T-helper 1 cell treated with Interleukin-12 subunit alpha and Interleukin-12 subunit beta and Interleukin-4 antibody, amounts not matched to agents 30 μg/mL and 1 μg/mL, for 36 hours (primary cell): ENCODE measurements around the gene LGR4.

Source experiments
- H3K27ac Mint-ChIP-seq: one replicate; pipeline ENCODE4 v1.8.0; 2021; ENCODE audit warnings: mild to moderate bottlenecking, mixed read lengths
- H3K27me3 Mint-ChIP-seq: one replicate; pipeline ENCODE4 v1.8.0; 2021; ENCODE audit warnings: low read depth, mixed read lengths
- H3K36me3 Mint-ChIP-seq: one replicate; pipeline ENCODE4 v1.8.0; 2021; ENCODE audit warnings: low read depth, mixed read lengths
- H3K4me1 Mint-ChIP-seq: one replicate; pipeline ENCODE4 v1.8.0; 2021; ENCODE audit warnings: low read depth, mixed read lengths
- H3K4me3 Mint-ChIP-seq: one replicate; pipeline ENCODE4 v1.8.0; 2021; ENCODE audit warnings: mild to moderate bottlenecking, moderate library complexity, mixed read lengths
- H3K9me3 Mint-ChIP-seq: one replicate; pipeline ENCODE4 v1.8.0; 2021; ENCODE audit warnings: mixed read lengths

The LGR4 gene

DNA sequence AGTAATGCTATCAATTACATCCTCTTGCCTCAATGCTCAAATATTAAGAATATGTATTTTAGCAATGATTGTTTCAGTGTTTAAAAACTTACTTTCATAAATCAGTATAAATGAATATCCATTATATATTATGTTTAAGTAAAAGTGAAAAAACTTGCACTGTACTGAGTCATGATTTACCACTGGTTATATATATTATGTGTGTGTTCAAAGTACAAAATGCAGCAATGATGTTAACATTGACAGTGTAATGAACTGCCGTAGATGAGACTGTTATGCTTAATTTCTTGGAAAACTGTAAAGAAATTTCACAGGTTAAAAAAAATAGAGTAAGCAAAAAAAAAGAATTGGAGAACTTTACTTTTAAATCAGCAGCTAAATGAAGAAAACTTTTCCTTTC, 25.3 kb upstream of the LGR4 start:
- peaks cover 9% of the 10 kb centered on the region for H3K4me1 Mint-ChIP-seq
- H3K4me3 Mint-ChIP-seq: no peak overlapping the region
- H3K27ac Mint-ChIP-seq: no peak overlapping the region
- no peaks in the 10 kb centered on the region for H3K27me3 Mint-ChIP-seq
- peaks cover 17% of the 10 kb centered on the region for H3K36me3 Mint-ChIP-seq
- no peaks in the 10 kb centered on the region for H3K9me3 Mint-ChIP-seq

DNA sequence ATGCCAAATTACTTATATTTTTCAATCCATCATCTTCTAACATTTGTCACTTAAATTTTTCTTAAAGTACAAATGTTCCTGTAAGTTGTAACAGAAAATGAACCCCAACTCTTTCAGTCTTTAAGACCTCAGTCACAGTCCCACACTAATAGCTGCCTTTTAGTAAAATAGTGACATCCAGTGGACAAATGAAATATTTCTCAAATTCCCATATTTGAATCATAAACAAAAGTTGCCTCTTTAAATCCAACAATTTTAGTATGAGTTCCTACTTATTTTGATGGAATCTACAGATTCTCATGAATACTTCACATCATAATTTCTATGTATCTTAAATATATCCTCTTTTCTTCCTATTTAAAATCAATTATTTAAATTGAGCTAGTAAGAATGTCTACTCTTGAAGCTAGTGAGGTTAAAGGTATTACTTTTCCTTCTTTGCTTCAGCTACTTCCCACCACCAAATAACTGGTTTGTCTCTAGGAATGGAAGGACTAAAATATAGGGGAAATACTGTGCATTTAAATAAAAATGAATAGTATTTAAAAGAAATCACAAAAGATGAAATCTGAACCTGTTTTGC, 24.8 kb upstream of the LGR4 start:
- peaks cover 9% of the 10 kb centered on the region for H3K4me1 Mint-ChIP-seq
- no peak overlapping the region for H3K27ac Mint-ChIP-seq
- no peaks in the 10 kb centered on the region for H3K9me3 Mint-ChIP-seq
- no peak overlapping the region for H3K4me3 Mint-ChIP-seq
- H3K36me3 Mint-ChIP-seq: peaks cover 17% of the 10 kb centered on the region
- no peaks in the 10 kb centered on the region for H3K27me3 Mint-ChIP-seq

DNA sequence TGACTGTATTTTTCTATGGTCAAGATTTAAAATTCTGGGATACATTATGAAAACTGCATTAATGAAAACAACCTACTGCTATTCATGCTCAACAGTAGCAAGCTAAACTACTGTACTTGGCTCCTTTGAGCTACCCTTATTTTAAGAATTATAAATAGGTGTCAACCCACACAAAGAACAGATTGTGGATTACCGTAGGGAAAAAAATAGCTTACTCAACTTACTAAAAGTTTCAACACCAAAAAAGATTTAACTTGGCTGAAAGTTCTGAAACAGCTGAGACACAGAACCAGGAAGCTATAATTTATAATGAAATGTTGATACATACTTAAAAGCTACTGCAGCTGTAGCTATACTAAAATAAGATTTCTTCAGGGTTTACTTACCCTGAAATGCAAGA, 23.9 kb upstream of the LGR4 start:
- Mint-ChIP-seq H3K27ac (no peak overlapping the region), H3K4me1 (peaks cover 3% of the 10 kb centered on the region), H3K36me3 (peaks cover 16% of the 10 kb centered on the region), H3K9me3 (no peaks in the 10 kb centered on the region), H3K27me3 (no peaks in the 10 kb centered on the region), H3K4me3 (no peak overlapping the region)

DNA sequence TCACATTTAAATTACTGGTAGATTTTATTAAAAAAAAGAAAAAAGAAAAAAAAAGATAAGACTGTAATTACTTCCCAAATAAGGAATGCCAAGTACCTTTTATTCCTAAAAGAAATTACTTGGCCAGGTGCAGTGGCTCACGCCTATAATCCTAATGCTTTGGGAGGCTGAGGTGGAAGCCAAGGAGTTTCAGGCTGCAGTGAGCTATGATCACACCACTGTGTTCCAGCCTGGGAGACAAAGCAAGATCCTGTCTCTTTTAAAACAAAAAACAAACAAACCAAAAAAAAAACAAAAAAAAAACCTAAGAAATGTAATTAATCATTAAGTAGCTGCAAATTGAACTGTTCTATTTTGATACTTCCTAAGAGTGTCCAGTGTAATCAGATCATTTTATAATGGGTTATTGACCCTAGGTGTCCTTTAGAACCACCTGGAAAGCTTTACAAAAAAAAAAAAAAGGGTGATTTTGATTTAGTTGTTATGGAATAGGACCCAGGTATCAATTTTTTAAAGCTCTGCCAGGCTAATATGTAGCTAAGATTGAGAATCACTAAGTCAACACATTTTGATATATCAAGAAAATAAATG, 23.2 kb upstream of the LGR4 start:
- Mint-ChIP-seq H3K27me3 (no peaks in the 10 kb centered on the region), H3K36me3 (peaks cover 18% of the 10 kb centered on the region), H3K27ac (no peak overlapping the region), H3K4me1 (peaks cover 3% of the 10 kb centered on the region), H3K4me3 (no peak overlapping the region), H3K9me3 (no peaks in the 10 kb centered on the region)

DNA sequence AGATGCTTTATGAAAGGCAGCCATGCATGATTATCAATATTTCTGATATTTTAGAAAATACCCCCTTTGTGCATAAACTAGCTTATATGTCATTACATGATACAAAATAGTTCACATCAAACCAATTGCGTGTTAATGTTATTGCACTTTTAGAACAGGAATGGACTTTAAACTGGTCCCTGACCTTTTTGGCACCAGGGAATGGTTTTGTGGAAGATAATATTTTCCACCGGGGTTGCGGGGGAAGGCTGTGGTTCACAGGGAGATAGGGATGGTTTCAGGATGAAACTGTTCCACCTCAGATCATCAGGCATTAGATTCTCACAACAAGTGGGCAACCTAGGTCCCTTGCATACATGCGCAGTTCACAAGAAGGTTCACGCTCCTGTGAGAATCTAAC, 16.5 kb upstream of the LGR4 start:
- peaks cover 6% of the 10 kb centered on the region for H3K36me3 Mint-ChIP-seq
- no peaks in the 10 kb centered on the region for H3K4me1 Mint-ChIP-seq
- no peak overlapping the region for H3K27ac Mint-ChIP-seq
- H3K4me3 Mint-ChIP-seq: no peak overlapping the region
- H3K9me3 Mint-ChIP-seq: no peaks in the 10 kb centered on the region
- H3K27me3 Mint-ChIP-seq: no peaks in the 10 kb centered on the region

DNA sequence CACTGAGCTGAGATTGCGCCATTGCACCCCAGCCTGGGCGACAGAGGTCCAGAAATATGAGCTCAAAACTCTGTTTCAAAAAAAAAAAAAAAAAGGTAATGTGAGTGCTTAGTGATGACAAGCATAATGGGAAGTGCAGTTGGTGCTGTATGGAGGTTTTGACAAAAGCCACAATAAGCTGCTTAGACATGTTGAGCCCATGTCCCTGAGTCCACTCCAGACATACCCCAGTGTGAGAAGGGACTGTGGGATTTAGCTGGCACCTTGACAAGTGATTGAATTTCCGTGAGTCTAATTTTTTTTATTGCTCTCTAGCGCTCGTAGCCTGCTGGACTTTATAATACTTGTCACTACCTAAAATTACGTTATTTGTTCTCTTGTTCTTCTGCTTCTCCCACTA, 15.1 kb upstream of the LGR4 start:
- no peak overlapping the region for H3K4me3 Mint-ChIP-seq
- H3K4me1 Mint-ChIP-seq: no peaks in the 10 kb centered on the region
- no peaks in the 10 kb centered on the region for H3K27me3 Mint-ChIP-seq
- H3K27ac Mint-ChIP-seq: no peak overlapping the region
- no peaks in the 10 kb centered on the region for H3K9me3 Mint-ChIP-seq
- peaks cover 6% of the 10 kb centered on the region for H3K36me3 Mint-ChIP-seq

DNA sequence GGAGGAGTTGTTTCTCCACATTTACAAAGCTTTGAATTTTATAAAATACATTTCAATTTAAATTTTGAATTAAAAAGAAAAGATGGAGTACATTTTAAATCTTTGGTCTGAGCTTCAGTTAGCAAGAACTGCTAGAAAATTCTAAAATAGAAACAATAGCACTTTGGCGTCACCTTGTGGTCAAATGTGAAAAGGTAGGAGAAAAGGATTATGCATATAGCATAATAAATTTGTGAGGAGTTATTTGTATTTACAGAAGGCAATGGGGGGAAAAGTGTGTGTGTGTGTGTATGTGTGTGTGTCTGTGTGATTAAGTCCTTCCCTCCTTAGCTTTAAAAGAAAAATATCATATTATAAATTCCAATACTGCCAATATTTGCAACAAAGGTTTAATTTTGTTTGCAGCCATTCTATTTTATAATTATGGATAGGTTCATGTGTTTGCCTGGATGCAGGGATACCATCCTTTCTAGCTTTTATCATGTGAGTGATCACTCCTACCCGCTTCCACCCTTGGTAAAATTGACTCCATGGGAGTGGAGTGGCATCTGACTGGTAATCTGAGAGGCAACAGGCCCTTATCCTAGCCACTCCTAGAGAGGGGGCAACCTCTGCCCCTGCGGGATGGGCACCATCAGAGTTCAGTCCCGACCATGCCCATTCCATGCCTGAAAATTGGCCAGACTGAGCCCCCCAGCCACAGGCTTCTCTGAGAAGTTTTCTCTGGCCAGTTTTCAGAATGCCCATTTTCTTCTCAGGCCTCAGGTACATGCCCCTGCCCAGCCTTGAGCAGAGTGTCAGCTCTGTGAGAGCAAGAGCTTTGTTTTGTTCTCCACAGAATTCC, 13.6 kb upstream of the LGR4 start:
- Mint-ChIP-seq H3K27me3 (no peaks in the 10 kb centered on the region), H3K36me3 (peaks cover 3% of the 10 kb centered on the region), H3K9me3 (no peaks in the 10 kb centered on the region), H3K4me1 (no peaks in the 10 kb centered on the region), H3K4me3 (no peak overlapping the region), H3K27ac (no peak overlapping the region)

DNA sequence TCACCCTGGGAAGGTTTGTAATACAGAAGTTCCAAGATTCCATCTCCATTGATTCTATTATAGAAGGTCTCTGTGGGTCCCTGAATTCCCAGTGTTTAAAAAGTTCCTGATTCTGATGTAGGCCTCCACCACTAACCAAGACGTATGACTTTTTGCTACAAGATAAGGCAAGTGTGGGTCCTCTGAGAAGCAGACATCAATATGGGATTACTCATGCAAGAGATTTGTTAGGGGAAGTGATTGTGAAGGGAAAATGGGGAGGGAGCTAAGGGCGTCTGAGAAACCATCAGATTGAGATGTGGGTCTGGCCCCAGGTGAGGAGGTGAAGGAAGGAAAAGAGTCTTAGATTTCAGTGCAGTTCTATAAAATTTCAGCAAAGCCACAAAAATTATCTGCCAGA, 10.2 kb upstream of the LGR4 start:
- Mint-ChIP-seq H3K9me3 (no peaks in the 10 kb centered on the region), H3K27me3 (no peaks in the 10 kb centered on the region), H3K4me1 (no peaks in the 10 kb centered on the region), H3K36me3 (no peaks in the 10 kb centered on the region), H3K27ac (no peak overlapping the region), H3K4me3 (no peak overlapping the region)

DNA sequence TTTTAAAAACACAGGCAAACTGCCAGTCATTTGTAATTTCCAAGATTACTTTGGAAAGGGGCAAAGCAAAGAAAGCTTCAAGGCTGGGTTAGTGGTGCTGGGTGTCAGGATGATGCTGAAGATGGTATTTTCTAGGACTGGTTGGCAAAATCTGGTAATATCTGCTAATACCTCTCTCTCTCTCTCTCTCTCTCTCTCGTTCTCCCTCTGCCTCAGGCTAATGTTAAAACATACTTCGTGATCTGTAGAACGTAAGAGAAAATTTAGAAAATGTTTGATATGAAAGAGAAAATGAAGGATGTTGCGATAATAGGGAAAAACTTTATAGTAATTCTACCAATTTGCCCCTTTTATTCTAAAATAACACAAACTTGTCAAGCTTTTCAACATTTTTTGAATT, 9.4 kb upstream of the LGR4 start:
- Mint-ChIP-seq H3K9me3 (no peaks in the 10 kb centered on the region), H3K4me1 (no peaks in the 10 kb centered on the region), H3K4me3 (no peak overlapping the region), H3K27ac (no peak overlapping the region), H3K36me3 (no peaks in the 10 kb centered on the region), H3K27me3 (no peaks in the 10 kb centered on the region)

DNA sequence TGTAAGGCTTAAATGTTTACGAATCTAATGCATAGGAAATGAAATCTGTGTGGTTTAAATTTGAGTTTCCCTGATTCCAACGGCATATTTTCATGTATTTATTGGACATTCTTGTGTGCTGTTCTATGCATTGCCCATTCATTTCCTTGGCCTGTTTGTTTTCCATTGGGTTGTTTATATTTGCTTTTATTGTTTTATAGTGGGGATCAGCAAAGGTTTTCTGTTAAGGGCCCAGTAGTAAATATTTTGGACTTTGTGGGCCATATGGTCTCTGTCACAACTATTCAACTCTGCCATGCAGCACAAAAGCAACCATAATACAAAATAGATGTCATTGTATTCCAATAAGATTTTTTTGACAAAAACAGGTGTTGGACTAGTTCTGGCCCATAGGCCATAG, 5.2 kb upstream of the LGR4 start:
- Mint-ChIP-seq H3K27ac (no peak overlapping the region), H3K9me3 (no peaks in the 10 kb centered on the region)

DNA sequence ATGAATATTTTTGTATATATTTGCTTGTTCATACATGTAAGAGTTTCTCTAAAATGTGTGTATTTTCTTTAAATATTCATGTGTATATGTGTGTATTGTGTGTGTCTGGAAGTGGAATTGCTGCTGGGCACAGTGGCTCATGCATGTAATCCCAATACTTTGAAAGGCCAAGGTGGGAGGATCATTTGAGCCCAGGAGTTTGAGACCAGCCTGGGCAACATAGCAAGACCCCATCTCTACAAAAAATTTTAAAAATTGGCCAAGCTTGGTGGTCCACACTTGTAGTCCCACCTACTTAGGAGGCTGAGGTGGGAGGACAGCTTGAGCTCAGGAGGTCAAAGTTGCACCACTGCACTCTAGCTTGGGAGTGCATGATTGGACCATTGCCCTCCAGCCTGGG, 4.7 kb upstream of the LGR4 start:
- Mint-ChIP-seq H3K27me3 (peaks cover 18% of the 10 kb centered on the region), H3K4me1 (peaks cover 2% of the 10 kb centered on the region), H3K4me3 (no peak overlapping the region), H3K27ac (no peak overlapping the region), H3K36me3 (no peaks in the 10 kb centered on the region), H3K9me3 (no peaks in the 10 kb centered on the region)

More for the DNA sequence above, 5.2 kb upstream of the LGR4 start:
- Mint-ChIP-seq H3K4me3 (no peak overlapping the region), H3K36me3 (no peaks in the 10 kb centered on the region), H3K27me3 (peaks cover 14% of the 10 kb centered on the region), H3K4me1 (no peaks in the 10 kb centered on the region)

DNA sequence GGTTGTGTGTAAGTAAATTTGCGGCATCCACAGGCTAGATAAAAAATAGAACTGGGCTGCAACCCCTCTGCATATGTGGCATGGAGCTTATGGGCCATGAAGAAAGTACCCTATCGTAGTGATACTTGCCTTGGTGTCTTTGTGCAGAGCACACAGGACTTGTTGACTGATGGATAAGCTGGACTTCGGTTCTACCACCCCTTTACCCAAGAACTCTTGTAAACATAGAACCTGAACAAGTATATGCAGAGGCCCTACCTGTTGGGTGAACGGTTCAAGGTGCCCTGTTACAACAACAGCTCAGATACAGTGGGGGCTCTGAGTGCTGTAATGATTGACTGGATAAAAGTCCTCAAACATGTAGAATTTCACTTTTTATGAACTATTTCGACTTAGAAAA, 3.0 kb upstream of the LGR4 start:
- Mint-ChIP-seq H3K27me3 (peaks cover 29% of the 10 kb centered on the region), H3K4me3 (no peak overlapping the region), H3K9me3 (no peaks in the 10 kb centered on the region), H3K4me1 (peaks cover 2% of the 10 kb centered on the region), H3K36me3 (no peaks in the 10 kb centered on the region), H3K27ac (no peak overlapping the region)

DNA sequence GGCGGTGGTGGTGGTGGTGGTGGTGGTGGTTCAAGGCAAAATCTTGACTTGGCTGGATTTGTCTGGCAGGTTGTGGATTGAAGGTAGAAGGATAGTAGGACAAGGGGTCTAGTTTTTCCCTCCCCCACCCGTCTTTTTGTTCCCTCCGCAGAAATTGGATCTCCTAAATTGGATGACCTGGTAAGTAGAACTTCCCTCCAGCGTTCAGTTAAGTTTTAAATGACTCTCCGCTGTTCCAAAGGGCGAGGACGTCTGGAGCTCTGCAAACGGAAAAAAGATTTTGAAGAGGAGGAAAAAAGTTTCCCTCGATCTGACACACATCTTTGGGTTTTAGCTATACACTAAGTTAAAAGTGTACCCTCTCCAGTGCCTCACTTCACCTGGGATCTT, 422 bp upstream of the LGR4 start:
- Mint-ChIP-seq H3K36me3 (no peaks in the 10 kb centered on the region), H3K4me3 (peak overlapping the region; percentile 82), H3K4me1 (peaks cover 2% of the 10 kb centered on the region), H3K27ac (no peak overlapping the region), H3K27me3 (peaks cover 48% of the 10 kb centered on the region), H3K9me3 (no peaks in the 10 kb centered on the region)

DNA sequence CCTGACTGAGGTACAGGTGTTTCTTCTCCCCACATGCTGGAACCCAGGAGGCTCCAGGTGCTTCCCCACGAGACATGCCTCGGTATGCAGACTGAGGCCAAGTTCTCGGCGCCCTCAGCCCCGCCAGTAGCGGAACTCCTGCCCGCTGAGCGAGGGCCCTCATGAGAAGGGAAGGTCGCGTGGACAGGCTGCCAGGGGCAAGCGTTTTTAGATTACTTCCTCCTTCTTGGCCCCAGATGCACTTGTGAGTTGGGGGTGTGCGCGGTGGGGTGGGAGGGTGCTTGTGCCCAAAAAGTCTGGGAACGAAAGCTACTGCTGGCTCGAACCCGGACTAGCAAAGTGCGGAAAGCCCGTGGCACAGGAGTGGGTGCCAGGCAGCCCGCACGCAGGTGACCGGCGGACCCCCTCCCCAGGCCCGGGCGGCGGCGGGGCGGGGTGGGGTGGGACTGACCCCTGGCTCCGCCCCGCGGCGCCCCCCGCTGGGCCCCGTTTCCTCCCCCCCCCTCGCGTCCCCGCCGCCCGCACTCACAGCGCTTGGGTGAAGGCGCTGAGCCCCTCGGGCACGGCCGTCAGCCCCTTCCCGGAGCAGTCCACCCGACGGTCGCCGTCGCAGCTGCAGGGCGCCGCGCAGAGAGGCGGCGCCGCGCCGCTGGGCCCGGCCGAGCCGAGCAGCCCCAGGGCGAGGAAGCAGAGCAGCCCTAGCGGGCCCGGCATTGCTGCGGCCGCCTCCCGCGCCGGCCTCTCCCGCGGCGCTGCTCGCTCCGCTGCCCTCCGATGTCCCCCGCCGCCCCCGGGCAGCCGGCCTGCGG, 797 bp downstream of the LGR4 start:
- H3K36me3 Mint-ChIP-seq: no peaks in the 10 kb centered on the region
- no peak overlapping the region for H3K27ac Mint-ChIP-seq
- no peaks in the 10 kb centered on the region for H3K9me3 Mint-ChIP-seq
- H3K4me3 Mint-ChIP-seq: peak overlapping the region; percentile 68
- peaks cover 51% of the 10 kb centered on the region for H3K27me3 Mint-ChIP-seq
- peaks cover 2% of the 10 kb centered on the region for H3K4me1 Mint-ChIP-seq
